ENCODE results near the gene ABHD3. TPM values are rescaled to one million over a fixed set of nuclear protein-coding genes. Genes with fewer than 3 reads are reported as not detected.

The ABHD3 gene
- polyA plus RNA-seq, 4 donors: 27.4 to 104 (median 40.8) TPM

Other genes with a start within 250 kb of the ABHD3 start
- gene ESCO1, start 104.1 kb downstream of the ABHD3 start, polyA plus RNA-seq: 10 to 100 TPM in 3 of 4 donors, 1 to 10 TPM in 1; 9.4 to 24.4 (median 13.1) TPM
- 10 to 100 TPM; 14.1 to 75.1 (median 33.0) TPM for gene SNRPD1, start 92.5 kb downstream of the ABHD3 start, polyA plus RNA-seq
- gene MIB1, start 36.0 kb upstream of the ABHD3 start, polyA plus RNA-seq: 10 to 100 TPM in 1 of 4 donors, 1 to 10 TPM in 3; 3.1 to 23.1 (median 4.3) TPM

Measured in small intestine (tissue), 4 donors.